ENCODE results near the gene CD151. TPM values are rescaled to one million over a fixed set of nuclear protein-coding genes. Genes with fewer than 3 reads are reported as not detected.

Gene CD151
- total RNA-seq, 4 donors from 2014 or later: 102 to 277 (median 237) TPM

DNA sequence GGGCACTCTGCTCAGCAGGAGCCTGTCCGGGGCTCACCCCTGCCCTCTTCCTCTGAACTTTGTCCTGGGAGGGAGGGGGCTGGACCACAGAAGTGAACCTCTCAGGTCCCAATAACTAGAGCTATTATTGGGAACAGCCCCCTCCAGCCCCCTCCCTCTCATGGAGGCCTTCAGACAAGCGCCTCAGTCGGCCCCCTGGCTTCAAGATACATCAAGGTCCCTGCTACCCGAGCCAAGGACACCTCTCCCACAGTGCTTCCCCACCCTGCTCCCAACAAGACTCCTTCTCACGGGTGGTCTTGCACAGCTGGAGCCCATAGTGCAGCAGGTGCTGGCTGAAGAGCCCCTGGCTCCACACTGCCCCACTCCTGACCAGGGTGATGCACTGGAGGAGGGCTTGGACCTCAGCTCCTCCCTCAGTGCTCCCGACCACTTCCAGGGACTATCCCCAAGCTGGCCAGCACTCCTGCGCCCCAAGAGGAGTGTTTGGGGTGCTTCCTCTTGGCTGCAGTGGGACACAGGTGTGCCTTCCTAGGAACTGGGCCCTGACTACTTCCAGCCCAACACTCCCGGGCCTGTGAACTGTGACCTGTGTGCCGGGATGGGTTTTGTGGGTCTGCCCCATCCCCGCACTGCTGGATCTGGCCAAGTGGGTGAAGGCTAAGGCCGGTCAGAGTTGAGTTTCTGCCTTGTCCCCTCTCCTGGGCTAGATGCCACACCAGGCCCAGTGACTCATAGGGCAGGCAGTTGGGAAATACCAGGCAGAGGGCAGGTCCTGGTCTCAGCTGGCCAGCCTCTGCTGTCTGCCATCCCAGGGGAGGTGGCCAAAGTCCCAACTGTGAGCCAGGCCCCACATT is 11.9 kb upstream of the CD151 start:
- Histone ChIP-seq H3K27ac (peak overlapping the region; percentile 96 to 98 (median 96)), H3K4me1 (peaks cover 7 to 39% (median 18%) of the 10 kb centered on the region in 4 donors), H3K36me3 (peaks cover 0 to 38% (median 0%) of the 10 kb centered on the region in 3 donors), H3K9me3 (no peaks in the 10 kb centered on the region), H3K4me3 (peak overlapping the region; percentile 75 to 97 (median 80)), H3K27me3 (no peaks in the 10 kb centered on the region)
- peak in 2 of 3 donors; percentile 86 to 88 for DNase-seq
- TF ChIP-seq CTCF (IDR thresholded peaks at IDR 0.05) (peak in 2 of 6 experiments; percentile 7 to 14), POLR2A (IDR thresholded peaks at IDR 0.05) (peak; percentile 56 to 57)

DNA sequence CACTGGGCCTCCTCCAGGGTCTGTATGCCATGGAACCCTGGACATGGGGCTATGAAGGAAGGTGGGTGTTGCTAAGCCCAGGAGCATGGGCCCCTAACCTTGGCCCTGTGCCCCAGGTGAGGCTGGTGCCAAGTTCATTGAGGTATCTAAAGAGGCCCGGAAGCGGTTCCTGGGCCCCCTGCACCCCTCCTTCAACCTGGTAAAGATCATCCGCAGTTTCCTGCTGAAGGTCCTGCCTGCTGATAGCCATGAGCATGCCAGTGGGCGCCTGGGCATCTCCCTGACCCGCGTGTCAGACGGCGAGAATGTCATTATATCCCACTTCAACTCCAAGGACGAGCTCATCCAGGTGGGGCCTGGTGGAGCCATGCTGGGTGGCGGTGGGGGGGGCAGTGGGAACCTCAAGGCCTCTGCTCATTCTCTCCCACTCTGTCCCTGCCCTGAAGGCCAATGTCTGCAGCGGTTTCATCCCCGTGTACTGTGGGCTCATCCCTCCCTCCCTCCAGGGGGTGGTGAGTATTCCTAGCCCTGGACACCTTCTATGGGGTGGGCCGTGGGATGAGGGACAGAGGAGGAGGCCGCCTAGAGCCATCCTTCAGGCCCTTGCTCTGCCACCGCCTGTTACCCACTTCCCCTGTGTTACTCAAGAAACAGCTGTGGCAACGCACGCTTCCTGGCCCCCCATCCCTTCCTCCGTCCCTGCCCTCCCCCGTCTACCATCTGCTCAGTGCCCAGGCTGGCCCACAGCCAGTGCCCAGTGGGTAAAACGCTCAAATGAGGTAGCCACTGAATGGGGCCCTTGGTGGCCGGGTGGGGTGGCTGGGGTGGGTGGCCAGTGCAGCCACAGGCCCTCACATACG is 11.0 kb upstream of the CD151 start:
- no peak for DNase-seq
- H3K36me3 ChIP-seq: peaks cover 0 to 38% (median 0%) of the 10 kb centered on the region in 3 donors
- TF ChIP-seq CTCF (IDR thresholded peaks at IDR 0.05) (no peak), POLR2A (IDR thresholded peaks at IDR 0.05) (no peak)
- H3K27ac ChIP-seq: peak overlapping the region in 3 of 4 donors; percentile 96 to 98 (median 97)
- H3K4me3 ChIP-seq: peak overlapping the region in 2 of 4 donors; percentile 75 to 78
- H3K9me3 ChIP-seq: no peaks in the 10 kb centered on the region
- H3K27me3 ChIP-seq: no peaks in the 10 kb centered on the region
- peaks cover 12 to 48% (median 22%) of the 10 kb centered on the region in 4 donors for H3K4me1 ChIP-seq

- TF ChIP-seq POLR2A (IDR thresholded peaks at IDR 0.05): no peak
- H3K9me3 ChIP-seq: no peaks in the 10 kb centered on the region
- no peak overlapping the region for H3K27ac ChIP-seq
- no peak for DNase-seq
- H3K4me1 ChIP-seq: peaks cover 16 to 65% (median 32%) of the 10 kb centered on the region in 4 donors
- H3K36me3 ChIP-seq: peaks cover 0 to 38% (median 0%) of the 10 kb centered on the region in 3 donors
- H3K4me3 ChIP-seq: no peak overlapping the region
- peaks cover 0 to 3% of the 10 kb centered on the region in 2 donors for H3K27me3 ChIP-seq
These were observed 9.1 kb upstream of the CD151 start for GRCh38 chr11:823441-824291.

- Histone ChIP-seq H3K27me3 (peaks cover 0 to 8% of the 10 kb centered on the region in 2 donors), H3K27ac (peak overlapping the region in 1 of 4 donors; percentile 81), H3K36me3 (peaks cover 0 to 38% (median 0%) of the 10 kb centered on the region in 3 donors), H3K4me1 (peaks cover 19 to 68% (median 35%) of the 10 kb centered on the region in 4 donors), H3K4me3 (no peak overlapping the region), H3K9me3 (no peaks in the 10 kb centered on the region)
- TF ChIP-seq POLR2A (IDR thresholded peaks at IDR 0.05): no peak
- no peak for TF ChIP-seq CTCF (IDR thresholded peaks at IDR 0.05)
- no peak for DNase-seq
These were observed 8.4 kb upstream of the CD151 start for GRCh38 chr11:824292-824880.

DNA sequence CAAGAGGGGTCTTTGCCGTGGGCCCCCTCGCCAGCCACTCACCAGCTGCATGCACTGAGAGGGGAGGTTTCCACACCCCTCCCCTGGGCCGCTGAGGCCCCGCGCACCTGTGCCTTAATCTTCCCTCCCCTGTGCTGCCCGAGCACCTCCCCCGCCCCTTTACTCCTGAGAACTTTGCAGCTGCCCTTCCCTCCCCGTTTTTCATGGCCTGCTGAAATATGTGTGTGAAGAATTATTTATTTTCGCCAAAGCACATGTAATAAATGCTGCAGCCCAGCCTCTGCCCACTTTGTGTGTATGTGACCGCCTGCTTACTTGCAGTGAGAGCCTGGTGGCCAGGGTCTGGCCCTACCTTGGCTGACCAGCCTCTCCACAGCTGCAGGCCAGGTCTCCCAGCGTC is 7.8 kb upstream of the CD151 start:
- Histone ChIP-seq H3K4me3 (no peak overlapping the region), H3K27ac (peak overlapping the region in 2 of 4 donors; percentile 81 to 94), H3K27me3 (peaks cover 0 to 14% of the 10 kb centered on the region in 2 donors), H3K4me1 (peaks cover 19 to 74% (median 41%) of the 10 kb centered on the region in 4 donors), H3K9me3 (no peaks in the 10 kb centered on the region), H3K36me3 (peaks cover 0 to 38% (median 0%) of the 10 kb centered on the region in 3 donors)
- TF ChIP-seq CTCF (IDR thresholded peaks at IDR 0.05): no peak
- no peak for TF ChIP-seq POLR2A (IDR thresholded peaks at IDR 0.05)
- no peak for DNase-seq
